OCI-LY3 (cell line): ENCODE measurements around the gene NNMT.

Source experiments
- H2AFZ ChIP-seq: fragments of 200-600, 300-600 bp; shearing (Covaris generic); 2 replicates; pipeline ENCODE4 v1.6.0; 2014; ENCODE audit warnings: antibody characterized with exemption, low read depth, low read length
- H3K27ac ChIP-seq: fragments of 200-600, 300-600 bp; sonication (generic); 2 replicates; pipeline ENCODE4 v1.5.1; 2014; ENCODE audit warnings: mild to moderate bottlenecking, low read length, moderate library complexity, mixed read lengths
- H3K27me3 ChIP-seq: fragments of 200-600, 300-600 bp; sonication (generic); 2 replicates; pipeline ENCODE4 v1.6.1; 2014; ENCODE audit warnings: low read depth, low read length, mixed read lengths
- H3K36me3 ChIP-seq: fragments of 200-600, 300-600 bp; sonication (generic); replicated peaks from 2 replicates; pipeline ENCODE3; 2014; ENCODE audit warnings: low read depth, low read length, mixed read lengths
- H3K4me1 ChIP-seq: fragments of 300-600, 200-600 bp; sonication (generic); 2 replicates; pipeline ENCODE4 v1.6.1; 2014; ENCODE audit warnings: low read length, mixed read lengths
- H3K4me2 ChIP-seq: fragments of 200-600, 300-600 bp; sonication (generic); 2 replicates; pipeline ENCODE4 v1.6.1; 2014; ENCODE audit warnings: low read length, mixed read lengths
- H3K4me3 ChIP-seq: fragments of 300-600, 200-600 bp; sonication (generic); 2 replicates; pipeline ENCODE4 v1.5.1; 2014; ENCODE audit warnings: antibody characterized with exemption, mild to moderate bottlenecking, low read length, moderate library complexity
- H3K79me2 ChIP-seq: fragments of 300-600, 200-600 bp; shearing (Covaris generic); 2 replicates; pipeline ENCODE4 v1.6.1; 2014; ENCODE audit warnings: mild to moderate bottlenecking, low read length, mixed read lengths
- H3K9ac ChIP-seq: fragments of 300-600, 200-600 bp; shearing (Covaris generic); 2 replicates; pipeline ENCODE4 v1.6.0; 2014; ENCODE audit warnings: mild to moderate bottlenecking, low read length, moderate library complexity
- H3K9me3 ChIP-seq: fragments of 200-600, 300-600 bp; shearing (Covaris generic); 2 replicates; pipeline ENCODE4 v1.6.1; 2014; ENCODE audit warnings: low read length, mixed read lengths; ENCODE audit not compliant: insufficient read depth
- H4K20me1 ChIP-seq: fragments of 200-600, 300-600 bp; sonication (generic); 2 replicates; pipeline ENCODE4 v1.6.1; 2016; ENCODE audit warnings: low read length, mixed read lengths; ENCODE audit not compliant: insufficient read depth
- EZH2phosphoT487 ChIP-seq: fragments of 200-600 bp; shearing (Covaris generic); IDR thresholded peaks from 2 replicates; pipeline ENCODE4 v1.6.1; 2018; ENCODE audit warnings: antibody characterized with exemption, mixed run types, low read depth
- TF ChIP-seq, protein P1 (sequence below): fragments of 200-600, 300-600 bp; sonication (generic); IDR thresholded peaks from 2 replicates; pipeline ENCODE4 v1.5.1; 2014; ENCODE audit warnings: antibody characterized with exemption, low read length, low read depth

NNMT gene

DNA sequence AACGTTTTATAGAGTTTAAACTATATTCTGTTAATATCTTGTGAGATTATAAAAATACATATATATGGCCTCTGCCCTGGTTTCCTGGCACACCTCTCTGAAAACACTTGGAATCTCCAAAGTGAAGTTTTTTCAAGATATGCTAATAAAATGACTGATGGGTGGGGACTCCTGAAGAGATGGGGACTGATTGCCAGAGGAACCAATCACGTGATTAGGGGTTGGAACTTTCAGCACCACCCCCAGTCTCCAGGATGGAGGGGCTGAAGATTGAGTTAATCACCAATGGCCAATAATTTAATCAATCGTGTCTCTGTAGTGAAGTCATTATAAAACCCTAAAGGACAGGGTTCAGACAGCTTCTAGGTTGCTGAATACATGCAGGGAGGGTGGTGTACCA is 66.8 kb downstream of the NNMT start:
- no peaks in the 10 kb centered on the region for H3K79me2 ChIP-seq
- TF ChIP-seq, protein P1, sequence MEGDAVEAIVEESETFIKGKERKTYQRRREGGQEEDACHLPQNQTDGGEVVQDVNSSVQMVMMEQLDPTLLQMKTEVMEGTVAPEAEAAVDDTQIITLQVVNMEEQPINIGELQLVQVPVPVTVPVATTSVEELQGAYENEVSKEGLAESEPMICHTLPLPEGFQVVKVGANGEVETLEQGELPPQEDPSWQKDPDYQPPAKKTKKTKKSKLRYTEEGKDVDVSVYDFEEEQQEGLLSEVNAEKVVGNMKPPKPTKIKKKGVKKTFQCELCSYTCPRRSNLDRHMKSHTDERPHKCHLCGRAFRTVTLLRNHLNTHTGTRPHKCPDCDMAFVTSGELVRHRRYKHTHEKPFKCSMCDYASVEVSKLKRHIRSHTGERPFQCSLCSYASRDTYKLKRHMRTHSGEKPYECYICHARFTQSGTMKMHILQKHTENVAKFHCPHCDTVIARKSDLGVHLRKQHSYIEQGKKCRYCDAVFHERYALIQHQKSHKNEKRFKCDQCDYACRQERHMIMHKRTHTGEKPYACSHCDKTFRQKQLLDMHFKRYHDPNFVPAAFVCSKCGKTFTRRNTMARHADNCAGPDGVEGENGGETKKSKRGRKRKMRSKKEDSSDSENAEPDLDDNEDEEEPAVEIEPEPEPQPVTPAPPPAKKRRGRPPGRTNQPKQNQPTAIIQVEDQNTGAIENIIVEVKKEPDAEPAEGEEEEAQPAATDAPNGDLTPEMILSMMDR = no peak
- no peak for TF ChIP-seq EZH2phosphoT487

More for the DNA sequence above, 66.8 kb downstream of the NNMT start:
- Histone ChIP-seq H3K4me3 (no peak overlapping the region), H2AFZ (no peak overlapping the region), H4K20me1 (no peaks in the 10 kb centered on the region), H3K9ac (no peak overlapping the region), H3K4me1 (no peaks in the 10 kb centered on the region), H3K9me3 (no peaks in the 10 kb centered on the region), H3K27ac (no peak overlapping the region), H3K27me3 (peaks cover 18% of the 10 kb centered on the region), H3K36me3 (no peaks in the 10 kb centered on the region), H3K4me2 (no peak overlapping the region)
